HCT116 (cell line): ENCODE results near the gene MYRF. TPM values are rescaled to one million over a fixed set of nuclear protein-coding genes. Genes with fewer than 3 reads are reported as not detected.

Experiments used
- ATAC-seq: fragments of 200-7000 bp; cut with Tn5 transposase; 2 replicates; pipeline ENCODE4 v1.9.1; 2020; ENCODE audit warnings: mild to moderate bottlenecking, moderate library complexity
- BruUV-seq: library from RNA; stranded (reverse); fragments of 400-500 nt; replicated peaks from 2 replicates; lab custom pipeline; 2021; lab: Mats Ljungman, UMichigan
- CTCF ChIA-PET: fragments of 300-600 bp; sonication (Branson Sonifier 250); formaldehyde crosslinking; loops from one replicate; lab custom pipeline; 2021; ENCODE audit warnings: antibody characterized with exemption; lab: Charles Lee
- POLR2A ChIA-PET: fragments of 300-600, 350-600 bp; sonication (Branson Sonifier 250); formaldehyde crosslinking; loops from one replicate; lab custom pipeline; 2021; ENCODE audit warnings: antibody characterized with exemption; lab: Charles Lee
- RAD21 ChIA-PET, 2 experiments: fragments of 300-600 bp; sonication (Branson Sonifier 250); formaldehyde crosslinking; loops; one replicate each; lab custom pipeline; 2023; ENCODE audit warnings: low total read pairs in 2 of 2; ENCODE audit not compliant: uncharacterized antibody in 2 of 2, unreplicated experiment in 2 of 2, low non-redundant PET in 1 of 2; lab: Charles Lee
- DNase-seq: peaks from one replicate; pipeline ENCODE4 v3.0.0-alpha.2; 2010; ENCODE audit warnings: low read depth, low spot score
- H2AFZ ChIP-seq: fragments of 200-600 bp; shearing (Covaris generic), sonication (generic); 2 replicates; pipeline ENCODE4 v1.6.1; 2017; ENCODE audit warnings: low read depth, mixed run types, mixed read lengths, antibody characterized with exemption, low read length; ENCODE audit not compliant: poor library complexity, severe bottlenecking
- H3K27ac ChIP-seq: 2 replicates; pipeline ENCODE4 v1.5.1; 2012; ENCODE audit warnings: low read depth, low read length
- H3K27me3 ChIP-seq: fragments of 200-600 bp; sonication (generic); 2 replicates; pipeline ENCODE4 v1.6.1; 2016; ENCODE audit warnings: mixed run types, low read length, mixed read lengths; ENCODE audit not compliant: insufficient read depth
- H3K36me3 ChIP-seq, 2 experiments: fragments of 200-500 bp in 1 of 2; fragments of 200-600 bp in 1 of 2; sonication (Bioruptor generic) in 1 of 2; sonication (generic) in 1 of 2; 2 replicates each; pipeline versions ENCODE4 v1.5.1 to v1.6.1; 2014 to 2016; ENCODE audit warnings: low read length in 2 of 2, inconsistent platforms in 1 of 2, mixed read lengths in 1 of 2, mixed run types in 1 of 2; ENCODE audit not compliant: insufficient read depth in 2 of 2, control insufficient read depth in 1 of 2
- H3K4me1 ChIP-seq, 2 experiments: fragments of 200-600 bp in 1 of 2; sonication (generic) in 1 of 2; 2 replicates each; pipeline versions ENCODE4 v1.5.1 to v1.6.1; 2012 to 2017; ENCODE audit warnings: low read length in 2 of 2, inconsistent platforms in 1 of 2, mild to moderate bottlenecking in 1 of 2, mixed read lengths in 1 of 2, mixed run types in 1 of 2, moderate library complexity in 1 of 2; ENCODE audit not compliant: insufficient read depth in 2 of 2, control insufficient read depth in 1 of 2
- H3K4me2 ChIP-seq: fragments of 200-600 bp; sonication (generic); 2 replicates; pipeline ENCODE4 v1.6.1; 2017; ENCODE audit warnings: mixed run types, low read length, mixed read lengths
- H3K4me3 ChIP-seq, 2 experiments: fragments of 200-600 bp in 1 of 2; sonication (generic) in 1 of 2; replicated peaks in 1 of 2; 2 replicates each; pipeline ENCODE4 v1.5.1; 2011 to 2016; ENCODE audit warnings: low read length in 2 of 2, control low read depth in 1 of 2, low read depth in 1 of 2, mild to moderate bottlenecking in 1 of 2, mixed read lengths in 1 of 2, mixed run types in 1 of 2
- H3K79me2 ChIP-seq: fragments of 200-600 bp; sonication (generic); 2 replicates; pipeline ENCODE4 v1.6.1; 2017; ENCODE audit warnings: mild to moderate bottlenecking, mixed run types, low read length, moderate library complexity, mixed read lengths; ENCODE audit not compliant: insufficient read depth
- H3K9ac ChIP-seq: fragments of 200-600 bp; sonication (generic); 2 replicates; pipeline ENCODE4 v1.6.1; 2016; ENCODE audit warnings: low read length, mixed read lengths
- H3K9me2 ChIP-seq: fragments of 200-600 bp; sonication (generic), shearing (Covaris generic); 2 replicates; pipeline ENCODE4 v1.6.1; 2017; ENCODE audit warnings: mixed run types, mild to moderate bottlenecking, moderate library complexity; ENCODE audit not compliant: insufficient read depth
- H3K9me3 ChIP-seq, 2 experiments: fragments of 200-500 bp in 1 of 2; fragments of 200-600 bp in 1 of 2; sonication (Bioruptor generic) in 1 of 2; sonication (generic) in 1 of 2; 2 replicates each; pipeline ENCODE4 v1.6.1; 2014 to 2017; ENCODE audit warnings: low read length in 2 of 2, mixed read lengths in 2 of 2, inconsistent platforms in 1 of 2, low read depth in 1 of 2, mild to moderate bottlenecking in 1 of 2, mixed run types in 1 of 2, moderate library complexity in 1 of 2; ENCODE audit not compliant: control insufficient read depth in 1 of 2, insufficient read depth in 1 of 2
- H4K20me1 ChIP-seq: fragments of 200-600 bp; sonication (generic), shearing (Covaris generic); 2 replicates; pipeline ENCODE4 v1.6.1; 2017; ENCODE audit warnings: mixed run types, mild to moderate bottlenecking, moderate library complexity; ENCODE audit not compliant: insufficient read depth
- CBX3 ChIP-seq: IDR thresholded peaks from 2 replicates; pipeline ENCODE4 v1.6.1; 2012; ENCODE audit warnings: low read depth
- EGR1 ChIP-seq: IDR thresholded peaks from 2 replicates; pipeline ENCODE4 v1.6.1; 2012; ENCODE audit warnings: low read depth
- EZH2phosphoT487 ChIP-seq: fragments of 200-600 bp; IDR thresholded peaks from 2 replicates; pipeline ENCODE4 v1.6.1; 2018; ENCODE audit warnings: antibody characterized with exemption, borderline replicate concordance
- POLR2AphosphoS5 ChIP-seq: IDR thresholded peaks from 2 replicates; pipeline ENCODE4 v1.6.1; 2011; ENCODE audit warnings: mild to moderate bottlenecking, low read depth, low read length, moderate library complexity
- RAD21 ChIP-seq: IDR thresholded peaks from 2 replicates; pipeline ENCODE4 v1.6.1; 2012; ENCODE audit warnings: low read depth, mild to moderate bottlenecking
- SRF ChIP-seq: IDR thresholded peaks from 2 replicates; pipeline ENCODE4 v1.6.1; 2012; ENCODE audit warnings: low read depth
- TCF7L2 ChIP-seq: IDR thresholded peaks from 2 replicates; pipeline ENCODE4 v1.7.0; 2011; ENCODE audit warnings: borderline replicate concordance, inconsistent platforms; ENCODE audit not compliant: insufficient read depth, insufficient read length; ENCODE audit errors: extremely low read depth
- ZFX ChIP-seq: fragments of 450-650 bp; IDR thresholded peaks from 2 replicates; pipeline ENCODE4 v1.6.1; 2017
- intact Hi-C: fragments of 100-400 bp; cut with micrococcal nuclease; formaldehyde crosslinking; loops from 2 replicates; pipeline ENCODE4 v1.10.0; 2022
- total RNA-seq: library from RNA; stranded (reverse); gene quantifications from one replicate; pipeline ENCODE4 v1.2.1, GENCODE V29; 2021; ENCODE audit not compliant: unreplicated experiment
- TF ChIP-seq, protein P1 (sequence below): IDR thresholded peaks from 2 replicates; pipeline ENCODE4 v1.6.1; 2011; ENCODE audit warnings: mild to moderate bottlenecking, low read length, moderate library complexity; ENCODE audit not compliant: insufficient replicate concordance; ENCODE audit errors: extremely low read depth
- TF ChIP-seq, protein P2 (sequence below): IDR thresholded peaks from 2 replicates; pipeline ENCODE4 v1.6.1; 2012; ENCODE audit warnings: low read depth
- TF ChIP-seq, protein P3 (sequence below), 3 experiments: fragments of 200-600 bp in 1 of 3; sonication (generic) in 1 of 3; IDR thresholded peaks in 2 of 3; conservative IDR thresholded peaks in 1 of 3; 2 replicates each; pipeline ENCODE4 v1.5.1; 2012 to 2017; ENCODE audit warnings: low read depth in 2 of 3, low read length in 2 of 3, antibody characterized with exemption in 1 of 3, borderline replicate concordance in 1 of 3, control low read depth in 1 of 3, mild to moderate bottlenecking in 1 of 3, mixed read lengths in 1 of 3, mixed run types in 1 of 3, moderate library complexity in 1 of 3; ENCODE audit not compliant: insufficient read depth in 1 of 3

MYRF gene
- total RNA-seq, 1 experiment from 2014 or later, result 52.3 TPM

DNA sequence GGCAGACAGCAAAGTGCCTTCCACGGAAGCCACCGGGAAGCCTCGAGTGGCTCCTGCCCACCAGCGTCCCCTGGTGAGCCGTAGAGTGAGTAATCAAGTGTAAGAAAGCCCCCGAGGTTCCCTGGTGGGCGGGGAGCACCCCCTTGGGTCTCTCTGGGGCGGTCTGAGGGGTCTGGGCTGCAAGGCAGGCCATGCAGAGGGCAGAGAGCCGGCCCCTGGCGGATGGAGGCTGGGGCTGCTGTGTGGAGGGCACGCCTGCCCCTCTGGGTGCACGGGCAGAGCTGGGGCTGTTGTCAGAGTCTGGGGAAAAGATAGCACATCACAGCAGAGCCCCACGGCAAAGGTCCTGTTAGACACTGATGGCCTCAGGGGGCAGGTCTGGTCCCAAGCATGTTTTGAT lies 25.7 kb upstream of the MYRF start:
- no peaks in the 10 kb centered on the region for H3K9me2 ChIP-seq
- no peaks in the 10 kb centered on the region for H4K20me1 ChIP-seq
- H3K9me3 ChIP-seq, result no peaks in the 10 kb centered on the region
- no peaks in the 10 kb centered on the region for H3K36me3 ChIP-seq
- H3K9ac ChIP-seq, result no peak overlapping the region
- BruUV-seq, result no TSS peak
- H3K4me2 ChIP-seq, result no peak overlapping the region
- H3K27ac ChIP-seq, result no peak overlapping the region
- TF ChIP-seq POLR2AphosphoS5 (no peak), SRF (no peak), RAD21 (no peak)
- TF ChIP-seq, protein P1, sequence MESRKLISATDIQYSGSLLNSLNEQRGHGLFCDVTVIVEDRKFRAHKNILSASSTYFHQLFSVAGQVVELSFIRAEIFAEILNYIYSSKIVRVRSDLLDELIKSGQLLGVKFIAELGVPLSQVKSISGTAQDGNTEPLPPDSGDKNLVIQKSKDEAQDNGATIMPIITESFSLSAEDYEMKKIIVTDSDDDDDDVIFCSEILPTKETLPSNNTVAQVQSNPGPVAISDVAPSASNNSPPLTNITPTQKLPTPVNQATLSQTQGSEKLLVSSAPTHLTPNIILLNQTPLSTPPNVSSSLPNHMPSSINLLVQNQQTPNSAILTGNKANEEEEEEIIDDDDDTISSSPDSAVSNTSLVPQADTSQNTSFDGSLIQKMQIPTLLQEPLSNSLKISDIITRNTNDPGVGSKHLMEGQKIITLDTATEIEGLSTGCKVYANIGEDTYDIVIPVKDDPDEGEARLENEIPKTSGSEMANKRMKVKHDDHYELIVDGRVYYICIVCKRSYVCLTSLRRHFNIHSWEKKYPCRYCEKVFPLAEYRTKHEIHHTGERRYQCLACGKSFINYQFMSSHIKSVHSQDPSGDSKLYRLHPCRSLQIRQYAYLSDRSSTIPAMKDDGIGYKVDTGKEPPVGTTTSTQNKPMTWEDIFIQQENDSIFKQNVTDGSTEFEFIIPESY, result no peak
- H3K27me3 ChIP-seq, result 0 out of 2 replicates have a peak, but pooled peaks cover 3% of the 10 kb centered on the region
- peaks cover 34 to 46% of the 10 kb centered on the region in 2 experiments for H3K4me1 ChIP-seq
- intact Hi-C loops, result no loop called here
- RAD21 ChIA-PET, result no interaction called here
- CTCF ChIA-PET, result no interaction called here
- no peak overlapping the region for H2AFZ ChIP-seq
- ATAC-seq, result no peak
- H3K79me2 ChIP-seq, result no peaks in the 10 kb centered on the region
- POLR2A ChIA-PET, result no interaction called here
- DNase-seq, result no peak
- no peak overlapping the region for H3K4me3 ChIP-seq

DNA sequence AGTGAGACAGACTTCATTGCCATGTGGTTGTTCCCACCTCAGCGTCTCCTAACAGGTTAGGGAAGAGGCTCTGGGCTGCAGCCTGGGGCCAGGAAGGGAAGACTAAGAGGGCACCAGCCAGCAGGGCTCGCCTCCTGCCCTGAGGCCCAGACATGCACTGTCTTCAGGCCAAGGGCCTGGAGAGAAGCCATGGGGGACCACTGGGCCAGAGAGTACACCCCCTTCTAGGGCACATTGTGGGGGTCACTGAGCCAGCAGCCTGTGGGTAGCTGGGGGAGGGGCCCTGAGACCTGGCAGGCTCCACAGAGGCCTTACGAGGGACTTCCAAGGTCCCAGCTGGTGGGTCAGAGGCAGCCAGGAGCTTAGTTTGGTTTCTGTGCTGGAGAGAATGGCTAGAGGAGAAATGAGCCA lies 25.0 kb upstream of the MYRF start:
- RAD21 ChIA-PET, result no interaction called here
- intact Hi-C loops, result no loop called here
- H3K4me3 ChIP-seq, result no peak overlapping the region
- no peaks in the 10 kb centered on the region for H3K9me2 ChIP-seq
- ATAC-seq (no peak), DNase-seq (no peak)
- H3K36me3 ChIP-seq, result no peaks in the 10 kb centered on the region
- H3K79me2 ChIP-seq, result no peaks in the 10 kb centered on the region
- no peak overlapping the region for H3K9ac ChIP-seq
- H3K27me3 ChIP-seq, result 0 out of 2 replicates have a peak, but pooled peaks cover 3% of the 10 kb centered on the region
- CTCF ChIA-PET, result interaction anchor here (2.3 kb wide), 1 partner anchor 20 kb away, joined by 6 read pairs; no protein-coding TSS in a partner anchor
- no peak overlapping the region for H2AFZ ChIP-seq
- POLR2A ChIA-PET, result no interaction called here
- no peaks in the 10 kb centered on the region for H4K20me1 ChIP-seq
- H3K9me3 ChIP-seq, result no peaks in the 10 kb centered on the region
- BruUV-seq, result no TSS peak
- H3K27ac ChIP-seq, result no peak overlapping the region
- peaks cover 34 to 48% of the 10 kb centered on the region in 2 experiments for H3K4me1 ChIP-seq
- no peak overlapping the region for H3K4me2 ChIP-seq
- TF ChIP-seq, protein P2, sequence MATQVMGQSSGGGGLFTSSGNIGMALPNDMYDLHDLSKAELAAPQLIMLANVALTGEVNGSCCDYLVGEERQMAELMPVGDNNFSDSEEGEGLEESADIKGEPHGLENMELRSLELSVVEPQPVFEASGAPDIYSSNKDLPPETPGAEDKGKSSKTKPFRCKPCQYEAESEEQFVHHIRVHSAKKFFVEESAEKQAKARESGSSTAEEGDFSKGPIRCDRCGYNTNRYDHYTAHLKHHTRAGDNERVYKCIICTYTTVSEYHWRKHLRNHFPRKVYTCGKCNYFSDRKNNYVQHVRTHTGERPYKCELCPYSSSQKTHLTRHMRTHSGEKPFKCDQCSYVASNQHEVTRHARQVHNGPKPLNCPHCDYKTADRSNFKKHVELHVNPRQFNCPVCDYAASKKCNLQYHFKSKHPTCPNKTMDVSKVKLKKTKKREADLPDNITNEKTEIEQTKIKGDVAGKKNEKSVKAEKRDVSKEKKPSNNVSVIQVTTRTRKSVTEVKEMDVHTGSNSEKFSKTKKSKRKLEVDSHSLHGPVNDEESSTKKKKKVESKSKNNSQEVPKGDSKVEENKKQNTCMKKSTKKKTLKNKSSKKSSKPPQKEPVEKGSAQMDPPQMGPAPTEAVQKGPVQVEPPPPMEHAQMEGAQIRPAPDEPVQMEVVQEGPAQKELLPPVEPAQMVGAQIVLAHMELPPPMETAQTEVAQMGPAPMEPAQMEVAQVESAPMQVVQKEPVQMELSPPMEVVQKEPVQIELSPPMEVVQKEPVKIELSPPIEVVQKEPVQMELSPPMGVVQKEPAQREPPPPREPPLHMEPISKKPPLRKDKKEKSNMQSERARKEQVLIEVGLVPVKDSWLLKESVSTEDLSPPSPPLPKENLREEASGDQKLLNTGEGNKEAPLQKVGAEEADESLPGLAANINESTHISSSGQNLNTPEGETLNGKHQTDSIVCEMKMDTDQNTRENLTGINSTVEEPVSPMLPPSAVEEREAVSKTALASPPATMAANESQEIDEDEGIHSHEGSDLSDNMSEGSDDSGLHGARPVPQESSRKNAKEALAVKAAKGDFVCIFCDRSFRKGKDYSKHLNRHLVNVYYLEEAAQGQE, result no peak
- TF ChIP-seq TCF7L2 (no peak), EGR1 (no peak), EZH2phosphoT487 (no peak), ZFX (no peak), CBX3 (no peak)
- TF ChIP-seq, protein P3, sequence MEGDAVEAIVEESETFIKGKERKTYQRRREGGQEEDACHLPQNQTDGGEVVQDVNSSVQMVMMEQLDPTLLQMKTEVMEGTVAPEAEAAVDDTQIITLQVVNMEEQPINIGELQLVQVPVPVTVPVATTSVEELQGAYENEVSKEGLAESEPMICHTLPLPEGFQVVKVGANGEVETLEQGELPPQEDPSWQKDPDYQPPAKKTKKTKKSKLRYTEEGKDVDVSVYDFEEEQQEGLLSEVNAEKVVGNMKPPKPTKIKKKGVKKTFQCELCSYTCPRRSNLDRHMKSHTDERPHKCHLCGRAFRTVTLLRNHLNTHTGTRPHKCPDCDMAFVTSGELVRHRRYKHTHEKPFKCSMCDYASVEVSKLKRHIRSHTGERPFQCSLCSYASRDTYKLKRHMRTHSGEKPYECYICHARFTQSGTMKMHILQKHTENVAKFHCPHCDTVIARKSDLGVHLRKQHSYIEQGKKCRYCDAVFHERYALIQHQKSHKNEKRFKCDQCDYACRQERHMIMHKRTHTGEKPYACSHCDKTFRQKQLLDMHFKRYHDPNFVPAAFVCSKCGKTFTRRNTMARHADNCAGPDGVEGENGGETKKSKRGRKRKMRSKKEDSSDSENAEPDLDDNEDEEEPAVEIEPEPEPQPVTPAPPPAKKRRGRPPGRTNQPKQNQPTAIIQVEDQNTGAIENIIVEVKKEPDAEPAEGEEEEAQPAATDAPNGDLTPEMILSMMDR (IDR thresholded peaks at IDR 0.05 in 2 of 3, conservative IDR thresholded peaks at IDR 0.05 in 1 of 3; ENCODE audit: borderline replicate concordance in 1 of 3, insufficient read depth in 1 of 3, low read depth in 2 of 3, low read length in 2 of 3), result no peak
